Endothelial cell (in vitro differentiated cells): ENCODE measurements around the gene SP3. TPM values are rescaled to one million over a fixed set of nuclear protein-coding genes. Genes with fewer than 3 reads are reported as not detected.

Experiments used
- DNase-seq: peaks from one replicate; pipeline ENCODE4 v3.0.0; 2021; ENCODE audit warnings: low spot score
- H3K27ac Mint-ChIP-seq: one replicate; pipeline ENCODE4 v1.8.0; 2021; ENCODE audit warnings: mixed read lengths, inconsistent platforms; ENCODE audit not compliant: unreplicated experiment
- H3K27me3 Mint-ChIP-seq: one replicate; pipeline ENCODE4 v1.8.0; 2021; ENCODE audit warnings: mild to moderate bottlenecking, moderate library complexity, mixed read lengths, inconsistent platforms; ENCODE audit not compliant: unreplicated experiment
- H3K36me3 Mint-ChIP-seq: one replicate; pipeline ENCODE4 v1.8.0; 2021; ENCODE audit warnings: mild to moderate bottlenecking, low read depth, mixed read lengths, inconsistent platforms; ENCODE audit not compliant: unreplicated experiment
- H3K4me1 Mint-ChIP-seq: one replicate; pipeline ENCODE4 v1.8.0; 2021; ENCODE audit warnings: mild to moderate bottlenecking, mixed read lengths, inconsistent platforms; ENCODE audit not compliant: unreplicated experiment
- H3K4me3 Mint-ChIP-seq: one replicate; pipeline ENCODE4 v1.8.0; 2021; ENCODE audit warnings: mild to moderate bottlenecking, mixed read lengths, inconsistent platforms; ENCODE audit not compliant: unreplicated experiment
- H3K9me3 Mint-ChIP-seq: one replicate; pipeline ENCODE4 v1.8.0; 2021; ENCODE audit warnings: mixed read lengths, inconsistent platforms; ENCODE audit not compliant: unreplicated experiment
- long read RNA-seq: library from polyadenylated mRNA; unstranded; transcript quantifications from one replicate; pipeline ENCODE4 v2.0.0, GENCODE V29; 2020; ENCODE audit not compliant: unreplicated experiment
- total RNA-seq: library from RNA; stranded (reverse); fragmentation: NEBNext Ultra II Directional; extraction: Animal tissue kit (Norgen Biotek cat#: 25700); gene quantifications from one replicate; pipeline ENCODE4 v1.2.1, GENCODE V29; 2021; ENCODE audit not compliant: unreplicated experiment
- TF ChIP-seq, protein P1 (sequence below): fragments of 200-600 bp; sonication (generic); IDR thresholded peaks from one replicate; pipeline ENCODE4 v1.5.0; 2021; ENCODE audit warnings: antibody characterized with exemption; ENCODE audit not compliant: unreplicated experiment

The SP3 gene
- 76.2 TPM for total RNA-seq
- long read RNA-seq, partial matches to known transcripts, result 0 of 5 reads
- long read RNA-seq, other reads (novel, unspliced or antisense), result 4 of 5 reads

DNA sequence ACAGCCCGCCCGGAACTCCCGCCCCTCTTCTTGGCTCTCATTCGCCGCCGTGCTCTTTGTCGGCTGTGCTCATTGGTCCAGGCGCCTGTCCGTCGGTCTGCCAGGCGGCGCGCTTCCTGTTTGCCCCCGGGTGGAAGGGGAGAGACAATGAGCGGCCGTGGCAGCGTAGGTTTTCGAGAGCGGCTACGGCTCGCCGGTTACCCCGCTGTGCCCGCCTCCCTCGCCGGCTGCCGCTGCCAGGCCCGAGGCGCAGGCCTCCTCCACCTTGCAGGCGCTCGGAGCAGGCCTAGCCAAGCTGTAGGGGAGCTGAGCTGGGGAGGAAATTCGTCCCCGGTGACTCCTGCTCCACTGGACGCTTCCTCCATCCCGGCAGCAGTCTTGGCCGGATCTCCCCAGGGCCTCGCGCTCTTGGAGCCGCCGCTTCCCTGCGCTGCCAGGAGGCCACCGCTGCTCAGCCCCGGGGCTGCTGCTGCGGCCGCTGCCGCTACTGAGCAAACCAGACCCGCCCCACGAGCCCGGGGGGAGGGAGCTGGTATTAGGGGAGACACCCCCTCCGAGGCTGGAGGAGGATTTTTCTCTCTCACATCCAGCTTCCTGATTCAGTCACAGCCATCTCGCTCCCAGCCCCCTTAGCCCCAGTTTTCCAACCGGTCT is at the start of gene SP3:
Gene SP3, minus strand, starts transcription at position 2 of the 654 bp plus-strand sequence. CDS start 202 bp downstream, outside the sequence.
- TF ChIP-seq, protein P1, sequence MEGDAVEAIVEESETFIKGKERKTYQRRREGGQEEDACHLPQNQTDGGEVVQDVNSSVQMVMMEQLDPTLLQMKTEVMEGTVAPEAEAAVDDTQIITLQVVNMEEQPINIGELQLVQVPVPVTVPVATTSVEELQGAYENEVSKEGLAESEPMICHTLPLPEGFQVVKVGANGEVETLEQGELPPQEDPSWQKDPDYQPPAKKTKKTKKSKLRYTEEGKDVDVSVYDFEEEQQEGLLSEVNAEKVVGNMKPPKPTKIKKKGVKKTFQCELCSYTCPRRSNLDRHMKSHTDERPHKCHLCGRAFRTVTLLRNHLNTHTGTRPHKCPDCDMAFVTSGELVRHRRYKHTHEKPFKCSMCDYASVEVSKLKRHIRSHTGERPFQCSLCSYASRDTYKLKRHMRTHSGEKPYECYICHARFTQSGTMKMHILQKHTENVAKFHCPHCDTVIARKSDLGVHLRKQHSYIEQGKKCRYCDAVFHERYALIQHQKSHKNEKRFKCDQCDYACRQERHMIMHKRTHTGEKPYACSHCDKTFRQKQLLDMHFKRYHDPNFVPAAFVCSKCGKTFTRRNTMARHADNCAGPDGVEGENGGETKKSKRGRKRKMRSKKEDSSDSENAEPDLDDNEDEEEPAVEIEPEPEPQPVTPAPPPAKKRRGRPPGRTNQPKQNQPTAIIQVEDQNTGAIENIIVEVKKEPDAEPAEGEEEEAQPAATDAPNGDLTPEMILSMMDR, result no peak
- Mint-ChIP-seq H3K27me3 (peaks cover 15% of the 10 kb centered on the region), H3K27ac (peak within 1 kb of the TSS; percentile 98), H3K4me3 (peak within 1 kb of the TSS; percentile 96), H3K9me3 (no peaks in the 10 kb centered on the region), H3K36me3 (peaks cover 11% of the 10 kb centered on the region), H3K4me1 (peaks cover 25% of the 10 kb centered on the region)
- peak; percentile 94 for DNase-seq

DNA sequence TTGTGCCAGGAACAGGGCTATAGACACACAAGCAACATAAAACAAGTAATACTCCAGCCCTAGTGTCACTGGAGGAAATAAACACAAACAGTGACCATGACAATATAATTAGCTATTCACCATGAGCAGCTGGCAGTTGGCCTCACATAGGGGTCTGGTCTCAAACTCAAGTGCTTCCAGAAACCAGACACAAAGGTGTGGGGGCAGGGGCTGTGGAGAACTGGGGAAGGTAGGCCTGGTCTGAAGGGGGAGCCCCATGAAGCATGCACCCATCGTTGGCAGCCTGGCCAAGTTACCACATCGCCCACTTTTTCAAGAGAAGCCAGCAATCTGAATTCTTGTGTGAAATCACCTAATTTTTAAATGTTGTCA is 49.5 kb upstream of the SP3 start:
- H3K4me1 Mint-ChIP-seq, result peaks cover 19% of the 10 kb centered on the region
- DNase-seq, result no peak
- TF ChIP-seq, protein P1, result no peak
- H3K27me3 Mint-ChIP-seq, result peaks cover 3% of the 10 kb centered on the region
- H3K27ac Mint-ChIP-seq, result peak overlapping the region; percentile 64
- H3K9me3 Mint-ChIP-seq, result no peaks in the 10 kb centered on the region
- no peak overlapping the region for H3K4me3 Mint-ChIP-seq
- H3K36me3 Mint-ChIP-seq, result no peaks in the 10 kb centered on the region

DNA sequence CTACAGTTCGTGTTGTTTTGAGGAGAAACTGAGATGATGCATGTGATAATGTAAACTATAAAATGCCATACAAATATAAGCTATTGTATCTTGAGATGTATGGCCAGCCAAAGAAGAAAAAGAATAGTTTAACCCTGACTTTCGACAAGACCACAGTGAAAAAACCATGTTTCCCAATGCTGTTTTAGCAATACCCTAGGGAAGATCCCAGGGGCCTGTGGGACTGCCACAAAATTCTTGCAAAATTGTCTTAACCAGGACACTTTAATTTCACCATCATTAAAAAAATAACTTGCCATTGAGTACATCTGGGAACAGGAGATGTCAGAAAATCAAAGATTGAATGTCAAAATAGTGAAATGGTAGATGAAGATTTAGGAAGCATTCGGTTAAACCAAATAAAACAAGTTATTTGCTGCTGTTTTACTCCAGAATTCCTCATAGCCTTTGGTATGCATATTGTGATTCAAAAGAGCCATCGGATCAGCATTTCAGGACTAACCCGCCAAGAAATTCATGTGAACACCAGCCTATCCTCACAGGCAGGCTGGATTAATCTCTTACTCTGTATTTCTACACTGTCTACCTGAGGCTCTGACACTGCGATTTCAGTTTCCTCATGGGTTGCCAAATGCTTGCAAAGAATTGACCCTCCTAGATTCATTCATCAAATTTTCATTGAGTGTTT is 49.0 kb upstream of the SP3 start:
- H3K27me3 Mint-ChIP-seq, result peaks cover 3% of the 10 kb centered on the region
- H3K4me1 Mint-ChIP-seq, result peaks cover 19% of the 10 kb centered on the region
- TF ChIP-seq, protein P1, result no peak
- no peak overlapping the region for H3K4me3 Mint-ChIP-seq
- peak overlapping the region; percentile 52 for H3K27ac Mint-ChIP-seq
- H3K36me3 Mint-ChIP-seq, result no peaks in the 10 kb centered on the region
- no peak for DNase-seq
- H3K9me3 Mint-ChIP-seq, result no peaks in the 10 kb centered on the region

DNA sequence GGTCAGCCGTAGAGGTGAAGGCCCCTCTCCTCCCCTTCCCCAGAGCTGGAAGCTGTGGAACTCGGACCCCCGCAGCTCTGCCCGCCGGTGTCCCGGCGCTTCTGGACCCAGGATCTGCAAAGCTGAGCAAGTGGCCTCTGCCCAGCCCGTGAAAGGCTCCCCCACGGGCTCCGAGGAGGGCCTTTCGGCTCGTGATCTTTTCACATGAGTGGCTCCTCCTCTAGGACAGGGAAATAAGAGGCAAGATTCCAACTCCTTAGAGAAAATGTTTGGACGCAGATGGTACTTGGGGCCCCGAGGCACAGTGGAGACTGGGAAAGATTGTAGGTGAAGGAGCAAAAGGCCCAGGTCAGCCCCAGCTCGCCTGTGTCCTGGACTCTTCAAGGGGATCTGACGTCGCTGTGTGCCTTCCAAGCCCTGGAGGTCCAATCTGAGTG is 48.2 kb upstream of the SP3 start:
- Mint-ChIP-seq H3K27me3 (peaks cover 3% of the 10 kb centered on the region), H3K9me3 (no peaks in the 10 kb centered on the region), H3K4me1 (peaks cover 19% of the 10 kb centered on the region), H3K27ac (peak overlapping the region; percentile 52), H3K4me3 (peak overlapping the region; percentile 69), H3K36me3 (no peaks in the 10 kb centered on the region)
- TF ChIP-seq, protein P1, result no peak
- peak; percentile 22 for DNase-seq
